K562 treated with DMSO at 1 percent for 4 hours (cell line): Measurements from ENCODE around the gene ARHGEF9. TPM values are rescaled to one million over a fixed set of nuclear protein-coding genes. Genes with fewer than 3 reads are reported as not detected.

Experiments
- total RNA-seq: library from RNA; unstranded; fragments of 300-600 nt; gene quantifications from 2 replicates; pipeline ENCODE4 v1.2.3, GENCODE V29; 2022; ENCODE audit not compliant: insufficient read depth

ARHGEF9 gene
- 0.13 and 0.49 TPM in 2 replicates for total RNA-seq

GRCh38 chrX:63784902-63785707, at the start of gene ARHGEF9:
Gene ARHGEF9, minus strand, starts transcription at chrX:63785214. Its CDS starts 69 bp downstream, at chrX:63785145.

